Loucy (cell line): ENCODE data around the gene CCDC89.

Source experiments
- EZH2phosphoT487 ChIP-seq: fragments of 200-600 bp; IDR thresholded peaks from 2 replicates; pipeline ENCODE4 v1.6.1; 2018; ENCODE audit warnings: antibody characterized with exemption, mild to moderate bottlenecking, moderate library complexity, borderline replicate concordance
- TF ChIP-seq, protein P1 (sequence below): fragments of 200-600 bp; sonication (generic); conservative IDR thresholded peaks from 2 replicates; pipeline ENCODE4 v1.5.1; 2014; ENCODE audit warnings: mild to moderate bottlenecking, antibody characterized with exemption, low read length

DNA sequence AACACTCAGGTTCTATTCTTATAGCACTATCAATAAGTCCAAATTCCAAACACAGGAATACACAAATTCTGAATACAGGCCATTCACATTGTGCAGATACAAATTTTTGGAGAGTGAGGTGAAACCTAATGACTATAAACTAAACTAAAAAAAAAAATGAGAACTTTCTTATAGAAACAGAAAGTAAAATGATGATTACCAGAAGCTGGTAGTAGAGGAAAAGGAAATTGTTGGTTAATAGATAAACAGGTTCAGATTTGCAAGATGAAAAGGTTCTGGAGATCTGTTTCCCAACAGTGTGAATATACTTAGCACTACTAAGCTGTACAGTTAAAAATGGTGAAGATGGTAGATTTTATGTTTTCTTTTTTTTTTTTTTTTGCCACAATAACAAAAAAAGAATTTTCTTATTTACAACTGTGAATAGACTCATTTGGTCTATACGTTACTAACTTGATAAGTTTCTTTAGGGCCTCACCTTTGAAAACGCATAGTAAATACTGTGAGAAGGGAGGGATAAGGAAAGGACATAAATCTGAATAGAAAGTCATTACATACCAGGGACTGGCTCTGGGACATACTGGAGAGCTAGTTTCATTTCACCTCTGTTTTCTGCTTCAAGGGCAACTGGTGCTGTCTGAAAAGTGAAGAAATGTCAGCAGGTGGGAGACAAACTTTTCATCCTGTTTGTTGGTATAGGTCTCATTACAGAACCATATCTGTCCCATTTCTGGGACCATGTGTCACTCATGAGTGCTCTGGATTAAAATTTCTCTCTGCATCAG, 14.2 kb upstream of the CCDC89 start:
- TF ChIP-seq, protein P1, sequence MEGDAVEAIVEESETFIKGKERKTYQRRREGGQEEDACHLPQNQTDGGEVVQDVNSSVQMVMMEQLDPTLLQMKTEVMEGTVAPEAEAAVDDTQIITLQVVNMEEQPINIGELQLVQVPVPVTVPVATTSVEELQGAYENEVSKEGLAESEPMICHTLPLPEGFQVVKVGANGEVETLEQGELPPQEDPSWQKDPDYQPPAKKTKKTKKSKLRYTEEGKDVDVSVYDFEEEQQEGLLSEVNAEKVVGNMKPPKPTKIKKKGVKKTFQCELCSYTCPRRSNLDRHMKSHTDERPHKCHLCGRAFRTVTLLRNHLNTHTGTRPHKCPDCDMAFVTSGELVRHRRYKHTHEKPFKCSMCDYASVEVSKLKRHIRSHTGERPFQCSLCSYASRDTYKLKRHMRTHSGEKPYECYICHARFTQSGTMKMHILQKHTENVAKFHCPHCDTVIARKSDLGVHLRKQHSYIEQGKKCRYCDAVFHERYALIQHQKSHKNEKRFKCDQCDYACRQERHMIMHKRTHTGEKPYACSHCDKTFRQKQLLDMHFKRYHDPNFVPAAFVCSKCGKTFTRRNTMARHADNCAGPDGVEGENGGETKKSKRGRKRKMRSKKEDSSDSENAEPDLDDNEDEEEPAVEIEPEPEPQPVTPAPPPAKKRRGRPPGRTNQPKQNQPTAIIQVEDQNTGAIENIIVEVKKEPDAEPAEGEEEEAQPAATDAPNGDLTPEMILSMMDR = no peak
- no peak for TF ChIP-seq EZH2phosphoT487
